GM18511 (cell line): ENCODE data around the gene HIP1R.
A peak's percentile ranks its signal among the peaks of the same experiment; 100 is the strongest.
"Not testable (repeated sequence)": the region's sequence is repeated elsewhere in the genome, so short reads cannot be mapped to it uniquely, and the experiment has no call there.

ENCODE experiments used
- ATAC-seq: cut with Tn5 transposase; IDR thresholded peaks from one replicate; pipeline ENCODE4 v1.9.1; 2021; ENCODE audit warnings: mild to moderate bottlenecking, moderate library complexity; ENCODE audit not compliant: unreplicated experiment

The HIP1R gene

GRCh38 chr12:122871851-122872780 is 36.9 kb downstream of the HIP1R start:
- ATAC-seq, result no peak

- ATAC-seq, result no peak
Observed at GRCh38 chr12:122872815-122873361, 37.6 kb downstream of the HIP1R start.

- no peak for ATAC-seq
Observed at GRCh38 chr12:122873540-122873939, 38.3 kb downstream of the HIP1R start.

GRCh38 chr12:122874081-122874480 is 38.8 kb downstream of the HIP1R start:
- ATAC-seq, result no peak

GRCh38 chr12:122875590-122876220 is 40.4 kb downstream of the HIP1R start:
- ATAC-seq, result peak; percentile 78

- not testable (repeated sequence) for ATAC-seq
Observed at GRCh38 chr12:122876281-122876680, 41.0 kb downstream of the HIP1R start.

GRCh38 chr12:122876731-122877130 is 41.5 kb downstream of the HIP1R start:
- no peak for ATAC-seq

GRCh38 chr12:122878780-122879612 is 43.7 kb downstream of the HIP1R start:
- no peak for ATAC-seq

GRCh38 chr12:122880155-122880667 is 45.0 kb downstream of the HIP1R start:
- ATAC-seq, result no peak

GRCh38 chr12:122880668-122881067 is 45.4 kb downstream of the HIP1R start:
- no peak for ATAC-seq

GRCh38 chr12:122882908-122883558 is 47.8 kb downstream of the HIP1R start:
- ATAC-seq, result no peak

GRCh38 chr12:122884091-122884826 is 49.0 kb downstream of the HIP1R start:
- no peak for ATAC-seq

GRCh38 chr12:122884860-122885259 is 49.6 kb downstream of the HIP1R start:
- ATAC-seq, result no peak

- no peak for ATAC-seq
Observed at GRCh38 chr12:122886161-122886560, 50.9 kb downstream of the HIP1R start.

- peak; percentile 91 for ATAC-seq
Observed at GRCh38 chr12:122886851-122887818, 51.9 kb downstream of the HIP1R start.

- peak; percentile 33 for ATAC-seq
Observed at GRCh38 chr12:122887819-122888212, 52.6 kb downstream of the HIP1R start.

GRCh38 chr12:122888232-122888752 is 53.0 kb downstream of the HIP1R start:
- ATAC-seq, result peak; percentile 49
